HG03558 (cell line): ENCODE results near the gene PSAP.

Experiments used
- ATAC-seq: cut with Tn5 transposase; IDR thresholded peaks from one replicate; pipeline ENCODE4 v1.9.1; 2021; ENCODE audit warnings: moderate number of reproducible peaks; ENCODE audit not compliant: unreplicated experiment; ENCODE audit errors: extremely low read depth

The PSAP gene

GRCh38 chr10:71795248-71795647 lies 55.8 kb downstream of the PSAP start:
- ATAC-seq, result no peak

GRCh38 chr10:71790749-71791440 lies 60.2 kb downstream of the PSAP start:
- ATAC-seq, result no peak

- no peak for ATAC-seq
Observed at GRCh38 chr10:71789871-71790270, 61.2 kb downstream of the PSAP start.

- no peak for ATAC-seq
Observed at GRCh38 chr10:71788954-71789353, 62.1 kb downstream of the PSAP start.

- ATAC-seq, result no peak
Observed at GRCh38 chr10:71784679-71785272, 66.3 kb downstream of the PSAP start.

GRCh38 chr10:71783917-71784678 lies 67.0 kb downstream of the PSAP start:
- ATAC-seq, result no peak

- ATAC-seq, result no peak
Observed at GRCh38 chr10:71782917-71783490, 68.0 kb downstream of the PSAP start.

- ATAC-seq, result no peak
Observed at GRCh38 chr10:71782221-71782916, 68.7 kb downstream of the PSAP start.

- ATAC-seq, result no peak
Observed at GRCh38 chr10:71780719-71781118, 70.3 kb downstream of the PSAP start.

GRCh38 chr10:71780156-71780555 lies 70.9 kb downstream of the PSAP start:
- no peak for ATAC-seq

GRCh38 chr10:71779641-71780040 lies 71.4 kb downstream of the PSAP start:
- no peak for ATAC-seq

GRCh38 chr10:71778071-71778825 lies 72.8 kb downstream of the PSAP start:
- no peak for ATAC-seq

- ATAC-seq, result no peak
Observed at GRCh38 chr10:71777213-71777985, 73.7 kb downstream of the PSAP start.

- ATAC-seq, result no peak
Observed at GRCh38 chr10:71776481-71776925, 74.5 kb downstream of the PSAP start.

GRCh38 chr10:71774916-71775702 lies 75.9 kb downstream of the PSAP start:
- ATAC-seq, result no peak

- peak; percentile 25 for ATAC-seq
Observed at GRCh38 chr10:71773221-71773971, 77.7 kb downstream of the PSAP start, which contains the start of gene VSIR. Gene VSIR, minus strand, starts transcription at chr10:71773520. Its CDS starts 81 bp downstream, at chr10:71773439.

- ATAC-seq, result no peak
Observed at GRCh38 chr10:71772832-71773220, 78.2 kb downstream of the PSAP start.
